ENCODE results near the gene GLTP.

The GLTP gene

DNA sequence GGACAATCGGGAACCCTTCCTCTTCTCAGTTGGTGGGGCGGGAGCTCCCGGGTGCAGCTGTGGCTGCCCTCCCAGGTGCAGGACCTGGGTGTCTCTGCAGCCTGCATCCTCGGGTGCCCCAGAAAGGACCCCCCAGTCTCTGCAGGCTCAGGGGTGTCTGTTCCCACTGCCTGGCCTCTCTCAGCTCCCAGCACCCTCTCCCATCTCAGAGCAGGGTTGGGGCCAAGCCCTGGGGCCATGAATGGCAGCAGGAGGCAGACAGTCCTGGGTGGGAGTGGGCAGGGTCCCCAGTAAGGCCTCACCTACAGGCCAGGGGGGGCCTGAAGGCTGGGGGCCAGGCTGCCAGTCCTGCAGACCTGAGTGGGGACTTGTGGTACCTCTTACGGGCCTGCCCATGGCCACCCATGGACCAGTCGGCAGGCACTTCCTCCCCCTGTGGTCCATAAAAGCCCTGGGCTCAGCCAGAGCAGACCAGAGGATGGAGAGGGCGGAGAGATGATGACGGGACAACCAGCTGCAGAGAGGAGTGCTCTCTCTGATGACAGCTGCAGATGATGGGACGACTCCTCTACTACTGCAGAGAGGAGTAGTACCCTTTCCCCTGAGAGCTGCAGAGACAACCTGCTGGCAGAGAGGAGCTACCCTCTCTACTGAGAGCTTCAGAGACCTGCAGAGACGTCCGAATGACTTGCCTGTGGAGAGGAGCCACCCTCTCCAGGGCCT is 46.3 kb upstream of the GLTP start:
- no peak overlapping the region for H3K9ac ChIP-seq (ENCODE audit: low read depth, low read length, poor library complexity, severe bottlenecking)
- TF ChIP-seq, protein P1, sequence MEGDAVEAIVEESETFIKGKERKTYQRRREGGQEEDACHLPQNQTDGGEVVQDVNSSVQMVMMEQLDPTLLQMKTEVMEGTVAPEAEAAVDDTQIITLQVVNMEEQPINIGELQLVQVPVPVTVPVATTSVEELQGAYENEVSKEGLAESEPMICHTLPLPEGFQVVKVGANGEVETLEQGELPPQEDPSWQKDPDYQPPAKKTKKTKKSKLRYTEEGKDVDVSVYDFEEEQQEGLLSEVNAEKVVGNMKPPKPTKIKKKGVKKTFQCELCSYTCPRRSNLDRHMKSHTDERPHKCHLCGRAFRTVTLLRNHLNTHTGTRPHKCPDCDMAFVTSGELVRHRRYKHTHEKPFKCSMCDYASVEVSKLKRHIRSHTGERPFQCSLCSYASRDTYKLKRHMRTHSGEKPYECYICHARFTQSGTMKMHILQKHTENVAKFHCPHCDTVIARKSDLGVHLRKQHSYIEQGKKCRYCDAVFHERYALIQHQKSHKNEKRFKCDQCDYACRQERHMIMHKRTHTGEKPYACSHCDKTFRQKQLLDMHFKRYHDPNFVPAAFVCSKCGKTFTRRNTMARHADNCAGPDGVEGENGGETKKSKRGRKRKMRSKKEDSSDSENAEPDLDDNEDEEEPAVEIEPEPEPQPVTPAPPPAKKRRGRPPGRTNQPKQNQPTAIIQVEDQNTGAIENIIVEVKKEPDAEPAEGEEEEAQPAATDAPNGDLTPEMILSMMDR (conservative IDR thresholded peaks at IDR 0.05; ENCODE audit: low read length) = no peak
- no peak for TF ChIP-seq EZH2phosphoT487 (IDR thresholded peaks at IDR 0.05; ENCODE audit: borderline replicate concordance)
- no peaks in the 10 kb centered on the region for H3K27me3 ChIP-seq (ENCODE audit: insufficient read depth, low read length, poor library complexity, severe bottlenecking)
- no peak overlapping the region for H3K4me3 ChIP-seq (ENCODE audit: low read length, poor library complexity, severe bottlenecking)
- H3K79me2 ChIP-seq (ENCODE audit: insufficient read depth, low read length) = no peaks in the 10 kb centered on the region
- H4K20me1 ChIP-seq (ENCODE audit: insufficient read depth, low read length, poor library complexity, severe bottlenecking) = no peaks in the 10 kb centered on the region
- H3K36me3 ChIP-seq (ENCODE audit: insufficient read depth, low read length) = peaks cover 4% of the 10 kb centered on the region; the same call in 1 of the 2 replicates
- no peaks in the 10 kb centered on the region for H3K9me3 ChIP-seq (ENCODE audit: insufficient read depth, low read depth, low read length)
- H2AFZ ChIP-seq (ENCODE audit: low read length) = no peak overlapping the region
- H3K9me2 ChIP-seq (replicated peaks; ENCODE audit: low read depth, low read length) = no peaks in the 10 kb centered on the region
- no peak overlapping the region for H3K4me2 ChIP-seq (ENCODE audit: low read depth, low read length, poor library complexity, severe bottlenecking)
- H3F3A ChIP-seq (ENCODE audit: low read depth) = no peaks in the 10 kb centered on the region
- H3K4me1 ChIP-seq (ENCODE audit: insufficient read depth, low read length, poor library complexity, severe bottlenecking) = no peaks in the 10 kb centered on the region

DNA sequence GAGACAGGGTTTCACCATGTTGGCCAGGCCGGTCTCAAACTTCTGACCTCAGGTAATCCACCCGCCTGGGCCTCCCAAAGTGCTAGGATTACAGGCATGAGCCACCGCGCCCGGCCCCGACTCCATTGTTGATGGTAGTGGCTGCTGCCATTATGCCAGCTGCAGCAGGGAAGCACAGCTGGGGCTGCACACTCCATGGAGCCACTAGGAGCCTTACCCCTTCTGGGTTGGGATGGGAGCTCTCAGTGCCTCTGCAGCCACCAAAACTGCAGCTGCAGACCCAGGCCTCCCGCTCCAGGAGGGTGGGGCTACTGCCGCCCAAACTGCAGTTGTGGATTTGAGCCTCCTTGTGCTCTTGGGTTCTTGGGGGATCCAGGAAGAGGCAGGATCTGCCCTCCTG is 45.7 kb upstream of the GLTP start:
- TF ChIP-seq, protein P1 (conservative IDR thresholded peaks at IDR 0.05; ENCODE audit: low read length) = no peak
- no peak for TF ChIP-seq EZH2phosphoT487 (IDR thresholded peaks at IDR 0.05; ENCODE audit: borderline replicate concordance)
- Histone ChIP-seq H3K4me1 (ENCODE audit: insufficient read depth, low read length, poor library complexity, severe bottlenecking) (no peaks in the 10 kb centered on the region), H3K36me3 (ENCODE audit: insufficient read depth, low read length) (peaks cover 2% of the 10 kb centered on the region; the same call in 1 of the 2 replicates)

DNA sequence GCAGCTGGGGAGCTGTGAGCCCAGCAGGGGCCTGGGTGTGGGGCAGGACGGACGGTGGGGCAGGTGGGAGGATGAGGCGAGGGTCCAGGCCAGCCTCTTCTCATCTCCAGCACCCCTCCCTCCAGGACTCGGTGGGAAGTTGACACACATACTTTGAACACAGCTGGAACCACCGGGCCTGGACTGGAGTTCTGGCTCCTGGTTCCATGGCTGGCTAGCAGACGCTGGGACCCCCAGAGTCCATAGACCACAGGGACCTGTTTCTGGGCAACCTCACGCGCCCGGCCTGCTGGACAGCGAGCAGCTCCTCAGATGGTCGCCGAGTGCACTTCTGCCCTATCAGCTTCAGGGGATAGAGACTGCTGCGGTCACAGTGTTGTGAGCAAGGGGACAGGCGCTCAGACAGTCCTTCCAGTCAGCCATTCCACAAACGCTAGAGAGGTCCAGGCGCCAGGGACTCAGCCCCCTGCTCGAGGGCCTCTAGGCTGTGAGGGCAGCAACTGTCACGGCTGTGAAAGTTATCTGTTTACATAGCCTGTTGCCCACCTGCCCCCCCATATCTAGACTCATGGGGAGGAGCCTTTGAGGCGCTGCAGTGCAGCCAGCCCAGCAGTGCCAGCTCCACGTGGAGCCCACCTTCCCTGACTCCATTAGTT is 45.0 kb upstream of the GLTP start:
- Histone ChIP-seq H3K4me2 (ENCODE audit: low read depth, low read length, poor library complexity, severe bottlenecking) (no peak overlapping the region), H3K79me2 (ENCODE audit: insufficient read depth, low read length) (no peaks in the 10 kb centered on the region), H3K27me3 (ENCODE audit: insufficient read depth, low read length, poor library complexity, severe bottlenecking) (no peaks in the 10 kb centered on the region), H3F3A (ENCODE audit: low read depth) (no peaks in the 10 kb centered on the region), H3K9ac (ENCODE audit: low read depth, low read length, poor library complexity, severe bottlenecking) (no peak overlapping the region), H3K4me3 (ENCODE audit: low read length, poor library complexity, severe bottlenecking) (no peak overlapping the region), H4K20me1 (ENCODE audit: insufficient read depth, low read length, poor library complexity, severe bottlenecking) (no peaks in the 10 kb centered on the region), H3K9me3 (ENCODE audit: insufficient read depth, low read depth, low read length) (no peaks in the 10 kb centered on the region), H3K9me2 (replicated peaks; ENCODE audit: low read depth, low read length) (no peaks in the 10 kb centered on the region), H3K36me3 (ENCODE audit: insufficient read depth, low read length) (no peaks in the 10 kb centered on the region), H3K4me1 (ENCODE audit: insufficient read depth, low read length, poor library complexity, severe bottlenecking) (no peaks in the 10 kb centered on the region), H2AFZ (ENCODE audit: low read length) (no peak overlapping the region)
- TF ChIP-seq EZH2phosphoT487 (IDR thresholded peaks at IDR 0.05; ENCODE audit: borderline replicate concordance) = no peak
- TF ChIP-seq, protein P1 (conservative IDR thresholded peaks at IDR 0.05; ENCODE audit: low read length) = no peak

More for the DNA sequence above, 45.7 kb upstream of the GLTP start:
- no peak overlapping the region for H3K4me3 ChIP-seq (ENCODE audit: low read length, poor library complexity, severe bottlenecking)
- H3K27me3 ChIP-seq (ENCODE audit: insufficient read depth, low read length, poor library complexity, severe bottlenecking) = no peaks in the 10 kb centered on the region
- H3K9ac ChIP-seq (ENCODE audit: low read depth, low read length, poor library complexity, severe bottlenecking) = no peak overlapping the region
- H3K9me3 ChIP-seq (ENCODE audit: insufficient read depth, low read depth, low read length) = no peaks in the 10 kb centered on the region
- no peaks in the 10 kb centered on the region for H4K20me1 ChIP-seq (ENCODE audit: insufficient read depth, low read length, poor library complexity, severe bottlenecking)
- H3K9me2 ChIP-seq (replicated peaks; ENCODE audit: low read depth, low read length) = no peaks in the 10 kb centered on the region
- H3K79me2 ChIP-seq (ENCODE audit: insufficient read depth, low read length) = no peaks in the 10 kb centered on the region
- no peaks in the 10 kb centered on the region for H3F3A ChIP-seq (ENCODE audit: low read depth)
- no peak overlapping the region for H3K4me2 ChIP-seq (ENCODE audit: low read depth, low read length, poor library complexity, severe bottlenecking)
- H2AFZ ChIP-seq (ENCODE audit: low read length) = no peak overlapping the region
